GM23248 (cell line): ENCODE measurements around the gene STT3B.

ENCODE experiments used
- EZH2 ChIP-seq: fragments of 200-600 bp; sonication (generic); IDR thresholded peaks from 2 replicates; pipeline ENCODE4 v1.6.1; 2018; ENCODE audit warnings: antibody characterized with exemption, mild to moderate bottlenecking; ENCODE audit not compliant: insufficient read depth, poor library complexity, severe bottlenecking
- EZH2phosphoT487 ChIP-seq: fragments of 200-600 bp; sonication (generic); IDR thresholded peaks from 2 replicates; pipeline ENCODE4 v1.6.1; 2018; ENCODE audit warnings: antibody characterized with exemption, moderate library complexity, mild to moderate bottlenecking, low read depth; ENCODE audit not compliant: insufficient read depth

GRCh38 chr3:31635545-31635944, 102.8 kb downstream of the STT3B start:
- TF ChIP-seq EZH2 (no peak), EZH2phosphoT487 (no peak)
